A549 (cell line): ENCODE data around the gene MYO3A. TPM values are rescaled to one million over a fixed set of nuclear protein-coding genes. Genes with fewer than 3 reads are reported as not detected.

Experiments used
- ATAC-seq, 2 experiments: fragments of 200-7000 bp in 1 of 2; fragments of >200 bp in 1 of 2; cut with Nextera tagmentation in 1 of 2; cut with Tn5 transposase in 1 of 2; 3 replicates each; pipeline versions ENCODE4 v1.8.0 to v1.9.1; 2018 to 2020; ENCODE audit warnings: mild to moderate bottlenecking in 1 of 2, moderate library complexity in 1 of 2
- CTCF ChIA-PET: fragments of 300-600 bp; sonication (Branson Sonifier 250); formaldehyde crosslinking; extraction: SDS; loops from one replicate; lab custom pipeline; 2021; ENCODE audit warnings: antibody characterized with exemption, inconsistent platforms; lab: Yijun Ruan, JAX
- POLR2A ChIA-PET: fragments of 350-600 bp; formaldehyde crosslinking; extraction: SDS; loops from one replicate; lab custom pipeline; 2021; ENCODE audit warnings: antibody characterized with exemption, inconsistent platforms; lab: Yijun Ruan, JAX
- DNase-seq, 2 experiments: peaks; one replicate each; pipeline versions ENCODE4 v3.0.0 to v3.0.0-alpha.2; 2011 to 2016; ENCODE audit warnings: low read depth in 1 of 2, low spot score in 1 of 2
- FAIRE-seq: peaks from 2 replicates; lab custom pipeline; 2011; peaks lifted over from hg19 to GRCh38; lab: Jason Lieb, UNC
- H3K27ac ChIP-seq, 2 experiments: fragments of >200 bp; sonication (Bioruptor Twin); formaldehyde crosslinking; 3 replicates each; pipeline ENCODE4 v1.5.1; 2016 to 2017
- H3K4me1 ChIP-seq: fragments of >200 bp; sonication (Bioruptor Twin); formaldehyde crosslinking; 3 replicates; pipeline ENCODE4 v1.6.1; 2016
- H3K4me2 ChIP-seq: fragments of >200 bp; sonication (Bioruptor Twin); formaldehyde crosslinking; 3 replicates; pipeline ENCODE4 v1.6.1; 2016
- H3K4me3 ChIP-seq: fragments of >200 bp; sonication (Bioruptor Twin); formaldehyde crosslinking; 3 replicates; pipeline ENCODE4 v1.5.1; 2016
- H3K9me3 ChIP-seq: fragments of >200 bp; sonication (Bioruptor Twin); formaldehyde crosslinking; 3 replicates; pipeline ENCODE4 v1.6.1; 2016
- BHLHE40 ChIP-seq: IDR thresholded peaks from 2 replicates; pipeline ENCODE4 v1.6.1; 2012; ENCODE audit warnings: low read depth, low read length, inconsistent platforms
- CBX2 ChIP-seq: fragments of 200-600 bp; sonication (generic); IDR thresholded peaks from 2 replicates; pipeline ENCODE4 v1.6.1; 2016; ENCODE audit warnings: low read depth, mild to moderate bottlenecking, borderline replicate concordance
- CEBPB ChIP-seq, 2 experiments: fragments of >200 bp in 1 of 2; sonication (Bioruptor Twin) in 1 of 2; formaldehyde crosslinking in 1 of 2; IDR thresholded peaks; 2 replicates each; pipeline ENCODE4 v1.6.1; 2012 to 2016
- EHF ChIP-seq: fragments of 250-450 bp; sonication (Bioruptor Pico); IDR thresholded peaks from 2 replicates; pipeline ENCODE4 v1.5.0; 2020; ENCODE audit warnings: mild to moderate bottlenecking
- EP300 ChIP-seq, 2 experiments: fragments of >200 bp; sonication (Bioruptor Twin); formaldehyde crosslinking; IDR thresholded peaks; 2 replicates in 1 of 2; 3 replicates in 1 of 2; pipeline ENCODE4 v1.6.1; 2016 to 2017
- FOSB ChIP-seq: fragments of 250-450 bp; sonication (Bioruptor Pico); IDR thresholded peaks from 2 replicates; pipeline ENCODE4 v1.5.0; 2020; ENCODE audit warnings: mild to moderate bottlenecking, moderate library complexity
- FOXS1 ChIP-seq: fragments of 250-450 bp; sonication (Bioruptor Pico); IDR thresholded peaks from 2 replicates; pipeline ENCODE4 v1.5.0; 2020; ENCODE audit warnings: mild to moderate bottlenecking, moderate library complexity
- HOXB5 ChIP-seq: fragments of 250-450 bp; sonication (Bioruptor Pico); IDR thresholded peaks from 2 replicates; pipeline ENCODE4 v1.5.0; 2020; ENCODE audit warnings: mild to moderate bottlenecking, moderate library complexity
- JUN ChIP-seq, 2 experiments: fragments of >200 bp; sonication (Bioruptor Twin); formaldehyde crosslinking; IDR thresholded peaks; 2 replicates in 1 of 2; 3 replicates in 1 of 2; pipeline ENCODE4 v1.6.1; 2016 to 2017
- JUNB ChIP-seq: fragments of >200 bp; sonication (Bioruptor Twin); formaldehyde crosslinking; IDR thresholded peaks from 2 replicates; pipeline ENCODE4 v1.6.1; 2016
- KDM5A ChIP-seq: fragments of 200-600 bp; sonication (generic); IDR thresholded peaks from 2 replicates; pipeline ENCODE4 v1.6.1; 2016; ENCODE audit warnings: antibody characterized with exemption, mild to moderate bottlenecking
- MAZ ChIP-seq: fragments of 150-350 bp; IDR thresholded peaks from 2 replicates; pipeline ENCODE4 v1.6.1; 2014; ENCODE audit warnings: antibody characterized with exemption, low read depth, low read length, borderline replicate concordance
- NFE2L2 ChIP-seq: fragments of 150-350 bp; conservative IDR thresholded peaks from 2 replicates; pipeline ENCODE4 v1.6.1; 2014; ENCODE audit warnings: low read length
- NPAS2 ChIP-seq: fragments of 250-450 bp; sonication (Bioruptor Pico); IDR thresholded peaks from 2 replicates; pipeline ENCODE4 v1.8.0; 2022; ENCODE audit warnings: mild to moderate bottlenecking, moderate library complexity, borderline replicate concordance
- RAD21 ChIP-seq, 2 experiments: fragments of >200 bp in 1 of 2; sonication (Bioruptor Twin) in 1 of 2; formaldehyde crosslinking in 1 of 2; IDR thresholded peaks in 1 of 2; conservative IDR thresholded peaks in 1 of 2; 2 replicates in 1 of 2; 3 replicates in 1 of 2; pipeline ENCODE4 v1.6.1; 2012 to 2018; ENCODE audit warnings: inconsistent platforms in 1 of 2
- ZFP36 ChIP-seq: fragments of 450-650 bp; IDR thresholded peaks from 2 replicates; pipeline ENCODE4 v1.6.1; 2014; ENCODE audit warnings: borderline replicate concordance; ENCODE audit not compliant: partially characterized antibody
- ZNF302 ChIP-seq: fragments of 250-450 bp; sonication (Bioruptor Pico); IDR thresholded peaks from 2 replicates; pipeline ENCODE4 v1.9.0; 2021; ENCODE audit warnings: inconsistent platforms, mild to moderate bottlenecking, moderate library complexity
- ZSCAN20 ChIP-seq: fragments of 250-450 bp; sonication (Bioruptor Pico); IDR thresholded peaks from 2 replicates; pipeline ENCODE4 v1.8.0; 2022; ENCODE audit warnings: mild to moderate bottlenecking, moderate library complexity
- WGBS: methylation state at CpG from one replicate; pipeline ENCODE4 v1.1.6; 2017; ENCODE audit errors: missing lambda C conversion rate; 5-methylcytosine and 5-hydroxymethylcytosine counted together
- polyA plus RNA-seq, 4 experiments: library from polyadenylated mRNA; depleted of rRNA in 3 of 4; stranded (reverse); fragments of >200 nt; fragmentation: RNase III in 1 of 4; extraction: RNeasy Plus Mini Kit Qiagen cat#74134 plus additional on column Dnase treatment in 1 of 4; gene quantifications; 2 replicates in 3 of 4; 3 replicates in 1 of 4; pipeline ENCODE4 v1.2.3, GENCODE V29; 2011 to 2017
- TF ChIP-seq, protein P1 (sequence below): fragments of 450-650 bp; IDR thresholded peaks from 2 replicates; pipeline ENCODE4 v1.6.1; 2014; ENCODE audit warnings: antibody characterized with exemption
- TF ChIP-seq, protein P2 (sequence below): fragments of 200-600 bp; sonication (generic); IDR thresholded peaks from 2 replicates; pipeline ENCODE4 v1.6.1; 2016; ENCODE audit warnings: antibody characterized with exemption, mild to moderate bottlenecking, moderate library complexity
- TF ChIP-seq, protein P3 (sequence below): fragments of >200 bp; sonication (Bioruptor Twin); formaldehyde crosslinking; IDR thresholded peaks from 3 replicates; pipeline ENCODE4 v1.5.1; 2016
- TF ChIP-seq, protein P4 (sequence below): fragments of >200 bp; sonication (Bioruptor Twin); formaldehyde crosslinking; IDR thresholded peaks from 2 replicates; pipeline ENCODE4 v1.6.1; 2016
- TF ChIP-seq, protein P5 (sequence below): fragments of 250-450 bp; sonication (Bioruptor Pico); IDR thresholded peaks from 2 replicates; pipeline ENCODE4 v1.5.0; 2020; ENCODE audit warnings: low read depth, mild to moderate bottlenecking, moderate library complexity
- TF ChIP-seq, protein P6 (sequence below): IDR thresholded peaks from 2 replicates; pipeline ENCODE4 v1.6.1; 2012; ENCODE audit warnings: low read depth, borderline replicate concordance

MYO3A gene
- polyA plus RNA-seq, 2 of the 4 experiments (the other 2 are of a cell fraction): not detected

DNA sequence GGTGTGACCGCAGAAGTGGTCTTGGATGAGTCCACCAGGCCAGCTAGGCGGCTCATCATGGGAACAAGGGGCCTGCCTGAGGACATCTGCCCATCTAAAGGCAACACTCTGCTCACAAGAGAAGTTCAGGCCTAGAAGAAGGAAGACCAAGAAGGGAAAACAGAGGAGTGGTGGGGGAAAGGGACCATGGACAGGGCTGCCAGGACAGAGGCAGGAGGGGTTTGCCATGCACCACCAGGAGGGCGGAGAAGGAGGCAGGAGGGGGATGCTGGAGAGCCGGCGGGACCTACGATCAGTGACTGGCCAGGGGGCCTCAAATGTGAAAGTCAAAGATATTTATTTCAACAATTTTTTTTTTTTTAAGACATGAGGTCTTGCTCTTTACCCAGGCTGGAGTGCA, 315.7 kb downstream of the MYO3A start:
- 61% methylated on average over 5 of the region's 6 CpGs for WGBS
- H3K9me3 ChIP-seq: no peaks in the 10 kb centered on the region
- no peak overlapping the region for H3K27ac ChIP-seq
- TF ChIP-seq, protein P1, sequence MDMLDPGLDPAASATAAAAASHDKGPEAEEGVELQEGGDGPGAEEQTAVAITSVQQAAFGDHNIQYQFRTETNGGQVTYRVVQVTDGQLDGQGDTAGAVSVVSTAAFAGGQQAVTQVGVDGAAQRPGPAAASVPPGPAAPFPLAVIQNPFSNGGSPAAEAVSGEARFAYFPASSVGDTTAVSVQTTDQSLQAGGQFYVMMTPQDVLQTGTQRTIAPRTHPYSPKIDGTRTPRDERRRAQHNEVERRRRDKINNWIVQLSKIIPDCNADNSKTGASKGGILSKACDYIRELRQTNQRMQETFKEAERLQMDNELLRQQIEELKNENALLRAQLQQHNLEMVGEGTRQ: no peak
- TF ChIP-seq, protein P2, sequence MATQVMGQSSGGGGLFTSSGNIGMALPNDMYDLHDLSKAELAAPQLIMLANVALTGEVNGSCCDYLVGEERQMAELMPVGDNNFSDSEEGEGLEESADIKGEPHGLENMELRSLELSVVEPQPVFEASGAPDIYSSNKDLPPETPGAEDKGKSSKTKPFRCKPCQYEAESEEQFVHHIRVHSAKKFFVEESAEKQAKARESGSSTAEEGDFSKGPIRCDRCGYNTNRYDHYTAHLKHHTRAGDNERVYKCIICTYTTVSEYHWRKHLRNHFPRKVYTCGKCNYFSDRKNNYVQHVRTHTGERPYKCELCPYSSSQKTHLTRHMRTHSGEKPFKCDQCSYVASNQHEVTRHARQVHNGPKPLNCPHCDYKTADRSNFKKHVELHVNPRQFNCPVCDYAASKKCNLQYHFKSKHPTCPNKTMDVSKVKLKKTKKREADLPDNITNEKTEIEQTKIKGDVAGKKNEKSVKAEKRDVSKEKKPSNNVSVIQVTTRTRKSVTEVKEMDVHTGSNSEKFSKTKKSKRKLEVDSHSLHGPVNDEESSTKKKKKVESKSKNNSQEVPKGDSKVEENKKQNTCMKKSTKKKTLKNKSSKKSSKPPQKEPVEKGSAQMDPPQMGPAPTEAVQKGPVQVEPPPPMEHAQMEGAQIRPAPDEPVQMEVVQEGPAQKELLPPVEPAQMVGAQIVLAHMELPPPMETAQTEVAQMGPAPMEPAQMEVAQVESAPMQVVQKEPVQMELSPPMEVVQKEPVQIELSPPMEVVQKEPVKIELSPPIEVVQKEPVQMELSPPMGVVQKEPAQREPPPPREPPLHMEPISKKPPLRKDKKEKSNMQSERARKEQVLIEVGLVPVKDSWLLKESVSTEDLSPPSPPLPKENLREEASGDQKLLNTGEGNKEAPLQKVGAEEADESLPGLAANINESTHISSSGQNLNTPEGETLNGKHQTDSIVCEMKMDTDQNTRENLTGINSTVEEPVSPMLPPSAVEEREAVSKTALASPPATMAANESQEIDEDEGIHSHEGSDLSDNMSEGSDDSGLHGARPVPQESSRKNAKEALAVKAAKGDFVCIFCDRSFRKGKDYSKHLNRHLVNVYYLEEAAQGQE: peak; percentile 20; the same call in 1 of the 2 replicates
- DNase-seq: no peak
- no peak for ATAC-seq
- no peak for FAIRE-seq
- no peaks in the 10 kb centered on the region for H3K4me1 ChIP-seq
- no peak overlapping the region for H3K4me3 ChIP-seq
- H3K4me2 ChIP-seq: no peak overlapping the region
- POLR2A ChIA-PET: no interaction called here
- CTCF ChIA-PET: interaction anchor here (0.6 kb wide), 1 partner anchor 419 kb away, joined by 3 read pairs; no protein-coding TSS in a partner anchor

DNA sequence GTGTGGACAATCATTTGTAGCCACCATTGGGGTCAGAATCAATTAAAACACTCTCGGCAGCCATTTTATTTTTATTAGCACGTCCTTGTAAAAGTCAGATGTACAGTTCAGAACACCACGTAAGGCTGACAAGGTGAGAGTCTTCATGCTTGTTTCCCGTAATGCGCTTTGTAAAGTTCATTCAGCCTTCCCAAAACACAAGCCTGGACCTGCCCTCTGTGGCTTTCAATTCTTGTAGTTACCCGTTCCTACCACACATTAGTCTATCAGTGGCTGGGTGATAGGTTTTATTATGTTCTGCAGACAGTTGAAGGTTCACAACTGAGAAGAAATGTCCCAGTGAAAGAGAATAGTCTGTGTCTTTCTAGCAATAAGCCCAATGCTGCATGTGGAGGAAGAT, 317.9 kb downstream of the MYO3A start:
- ChIA-PET CTCF (no interaction called here), POLR2A (no interaction called here)
- 43% methylated on average over 6 of the region's 6 CpGs for WGBS
- no peak for ATAC-seq
- Histone ChIP-seq H3K4me3 (no peak overlapping the region), H3K4me2 (no peak overlapping the region), H3K4me1 (no peaks in the 10 kb centered on the region), H3K9me3 (no peaks in the 10 kb centered on the region), H3K27ac (no peak overlapping the region)
- DNase-seq: no peak
- TF ChIP-seq JUN (IDR thresholded peaks at IDR 0.05): no peak
- TF ChIP-seq CBX2: no peak
- no peak for TF ChIP-seq ZFP36
- TF ChIP-seq JUNB: no peak
- TF ChIP-seq, protein P3, sequence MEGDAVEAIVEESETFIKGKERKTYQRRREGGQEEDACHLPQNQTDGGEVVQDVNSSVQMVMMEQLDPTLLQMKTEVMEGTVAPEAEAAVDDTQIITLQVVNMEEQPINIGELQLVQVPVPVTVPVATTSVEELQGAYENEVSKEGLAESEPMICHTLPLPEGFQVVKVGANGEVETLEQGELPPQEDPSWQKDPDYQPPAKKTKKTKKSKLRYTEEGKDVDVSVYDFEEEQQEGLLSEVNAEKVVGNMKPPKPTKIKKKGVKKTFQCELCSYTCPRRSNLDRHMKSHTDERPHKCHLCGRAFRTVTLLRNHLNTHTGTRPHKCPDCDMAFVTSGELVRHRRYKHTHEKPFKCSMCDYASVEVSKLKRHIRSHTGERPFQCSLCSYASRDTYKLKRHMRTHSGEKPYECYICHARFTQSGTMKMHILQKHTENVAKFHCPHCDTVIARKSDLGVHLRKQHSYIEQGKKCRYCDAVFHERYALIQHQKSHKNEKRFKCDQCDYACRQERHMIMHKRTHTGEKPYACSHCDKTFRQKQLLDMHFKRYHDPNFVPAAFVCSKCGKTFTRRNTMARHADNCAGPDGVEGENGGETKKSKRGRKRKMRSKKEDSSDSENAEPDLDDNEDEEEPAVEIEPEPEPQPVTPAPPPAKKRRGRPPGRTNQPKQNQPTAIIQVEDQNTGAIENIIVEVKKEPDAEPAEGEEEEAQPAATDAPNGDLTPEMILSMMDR: no peak
- no peak for TF ChIP-seq HOXB5 (CRISPR knock-in tag)
- no peak for TF ChIP-seq ZNF302 (CRISPR knock-in tag)
- TF ChIP-seq EHF (CRISPR knock-in tag): no peak
- FAIRE-seq: no peak

DNA sequence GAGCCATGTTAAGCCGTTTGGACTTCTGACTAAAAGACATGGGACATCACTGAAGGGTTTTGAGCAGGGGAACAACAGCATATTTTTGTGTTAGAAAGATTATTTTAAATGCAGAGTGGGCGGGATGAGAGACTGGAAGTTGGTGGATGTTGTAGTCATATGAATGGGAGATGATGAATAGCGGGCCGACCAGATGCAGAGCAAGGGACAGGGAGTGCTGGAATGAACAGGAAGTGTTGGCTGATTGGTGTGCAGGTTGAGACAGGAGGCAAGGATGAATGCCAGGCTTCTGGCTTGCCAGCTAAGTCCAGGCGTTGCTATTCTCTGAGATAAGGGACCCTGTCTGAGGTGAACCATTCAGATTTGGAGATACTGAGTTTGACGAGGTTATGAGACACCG, 320.6 kb downstream of the MYO3A start:
- POLR2A ChIA-PET: no interaction called here
- no peak for DNase-seq

More for the DNA sequence above, 320.6 kb downstream of the MYO3A start:
- H3K4me2 ChIP-seq: no peak overlapping the region
- TF ChIP-seq BHLHE40: no peak
- no peak for TF ChIP-seq FOXS1 (CRISPR knock-in tag)
- TF ChIP-seq, protein P4, sequence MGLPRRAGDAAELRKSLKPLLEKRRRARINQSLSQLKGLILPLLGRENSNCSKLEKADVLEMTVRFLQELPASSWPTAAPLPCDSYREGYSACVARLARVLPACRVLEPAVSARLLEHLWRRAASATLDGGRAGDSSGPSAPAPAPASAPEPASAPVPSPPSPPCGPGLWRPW: no peak
- TF ChIP-seq MAZ: no peak
- no peak for TF ChIP-seq RAD21 (conservative IDR thresholded peaks at IDR 0.05 in 1 of 2, IDR thresholded peaks at IDR 0.05 in 1 of 2)
- no peak for TF ChIP-seq NFE2L2
- TF ChIP-seq CEBPB (IDR thresholded peaks at IDR 0.05): no peak
- TF ChIP-seq, protein P5, sequence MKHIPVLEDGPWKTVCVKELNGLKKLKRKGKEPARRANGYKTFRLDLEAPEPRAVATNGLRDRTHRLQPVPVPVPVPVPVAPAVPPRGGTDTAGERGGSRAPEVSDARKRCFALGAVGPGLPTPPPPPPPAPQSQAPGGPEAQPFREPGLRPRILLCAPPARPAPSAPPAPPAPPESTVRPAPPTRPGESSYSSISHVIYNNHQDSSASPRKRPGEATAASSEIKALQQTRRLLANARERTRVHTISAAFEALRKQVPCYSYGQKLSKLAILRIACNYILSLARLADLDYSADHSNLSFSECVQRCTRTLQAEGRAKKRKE (CRISPR knock-in tag): no peak
- TF ChIP-seq, protein P3: no peak
- TF ChIP-seq, protein P6, sequence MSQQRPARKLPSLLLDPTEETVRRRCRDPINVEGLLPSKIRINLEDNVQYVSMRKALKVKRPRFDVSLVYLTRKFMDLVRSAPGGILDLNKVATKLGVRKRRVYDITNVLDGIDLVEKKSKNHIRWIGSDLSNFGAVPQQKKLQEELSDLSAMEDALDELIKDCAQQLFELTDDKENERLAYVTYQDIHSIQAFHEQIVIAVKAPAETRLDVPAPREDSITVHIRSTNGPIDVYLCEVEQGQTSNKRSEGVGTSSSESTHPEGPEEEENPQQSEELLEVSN: no peak
- no peak for TF ChIP-seq ZSCAN20 (CRISPR knock-in tag)
- TF ChIP-seq NPAS2 (CRISPR knock-in tag): no peak
- TF ChIP-seq KDM5A: no peak
- TF ChIP-seq HOXB5 (CRISPR knock-in tag): no peak
- TF ChIP-seq EP300 (IDR thresholded peaks at IDR 0.05): no peak
- TF ChIP-seq FOSB (CRISPR knock-in tag): no peak
- TF ChIP-seq, all 56 proteins: peak for 0
- 47% methylated on average over 7 of the region's 7 CpGs for WGBS
- CTCF ChIA-PET: no interaction called here
- no peak for ATAC-seq
- no peaks in the 10 kb centered on the region for H3K4me1 ChIP-seq
- H3K27ac ChIP-seq: no peak overlapping the region
- no peak for FAIRE-seq
- no peak overlapping the region for H3K4me3 ChIP-seq
- H3K9me3 ChIP-seq: no peaks in the 10 kb centered on the region
